GM18519 (cell line): ENCODE results near the gene GTF2I.
"Not testable (repeated sequence)": the region's sequence is repeated elsewhere in the genome, so short reads cannot be mapped to it uniquely, and the experiment has no call there.

Source experiments
- ATAC-seq: cut with Tn5 transposase; IDR thresholded peaks from one replicate; pipeline ENCODE4 v1.9.1; 2021; ENCODE audit warnings: mild to moderate bottlenecking, moderate library complexity; ENCODE audit not compliant: unreplicated experiment, low FRiP score

GTF2I gene

DNA sequence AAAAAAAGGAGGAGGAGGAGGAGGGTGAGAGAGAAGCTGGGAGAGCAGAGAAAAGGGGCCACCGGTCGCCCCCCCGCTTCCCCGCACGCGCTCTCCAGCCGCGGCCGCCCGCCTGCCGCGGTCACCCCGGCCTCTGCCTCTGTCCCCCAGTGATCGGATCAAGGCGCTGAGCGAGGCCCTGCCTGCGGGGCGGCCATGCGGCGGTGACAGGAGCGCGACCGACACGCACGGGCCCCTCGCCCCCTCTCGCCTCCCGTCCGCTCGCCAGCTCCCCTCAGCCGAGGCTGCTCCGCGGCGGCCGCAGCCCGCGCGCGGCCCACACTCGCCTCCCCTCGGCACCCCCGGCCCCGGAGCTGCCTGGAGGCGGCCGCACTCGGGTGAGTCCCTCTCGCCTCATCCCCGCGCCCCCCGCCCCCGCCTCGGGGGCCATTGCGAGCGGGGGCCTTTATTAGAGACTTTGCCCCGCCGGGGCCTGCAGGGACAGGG lies at the start of gene GTF2I:
Gene GTF2I, plus strand, starts transcription at position 27 of the 486 bp plus-strand sequence. CDS start 31,411 bp downstream, outside the sequence.
- peak; percentile 8 for ATAC-seq

DNA sequence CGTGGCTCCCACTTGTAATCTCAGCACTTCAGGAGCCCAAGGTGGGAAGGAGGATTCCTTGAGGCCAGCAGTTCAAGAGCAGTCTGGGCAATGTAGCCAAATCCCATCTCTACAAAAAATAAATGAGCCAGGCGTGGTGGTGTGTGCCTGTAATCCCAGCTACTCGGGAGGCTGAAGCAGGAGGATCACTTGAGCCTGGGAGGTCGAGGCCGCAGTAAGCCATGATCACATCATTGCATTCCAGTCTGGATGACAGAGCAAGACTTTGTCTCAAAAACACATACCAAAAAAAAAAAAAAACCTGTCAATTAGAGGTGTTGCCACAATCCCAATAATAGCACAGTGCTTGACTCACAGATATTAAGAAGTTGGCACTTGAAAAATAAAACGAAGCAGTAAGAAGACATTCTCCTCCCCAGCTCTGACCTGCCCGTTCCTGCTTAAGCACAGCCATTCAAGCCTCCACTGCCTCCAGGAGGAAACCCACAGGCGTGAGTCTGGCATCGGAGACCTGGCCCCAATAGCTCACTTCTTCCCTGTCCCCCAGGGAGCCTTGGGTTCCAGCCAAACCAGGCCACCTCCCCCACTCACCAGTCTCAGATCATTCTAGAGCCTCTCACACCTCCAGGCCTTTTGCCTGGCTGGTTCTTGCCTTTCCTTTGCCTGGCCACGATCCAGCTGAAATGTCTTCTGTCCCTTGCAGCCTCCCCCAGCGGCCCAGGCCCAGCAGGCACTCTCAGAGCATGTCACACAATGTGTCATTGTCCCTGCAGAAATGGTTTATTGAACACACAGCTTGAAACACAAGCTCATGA lies 45.3 kb upstream of the GTF2I start:
- no peak for ATAC-seq

GRCh38 chr7:74615933-74616780 lies 41.4 kb upstream of the GTF2I start:
- no peak for ATAC-seq

- no peak for ATAC-seq
These were observed 40.3 kb upstream of the GTF2I start for GRCh38 chr7:74617180-74617744.

DNA sequence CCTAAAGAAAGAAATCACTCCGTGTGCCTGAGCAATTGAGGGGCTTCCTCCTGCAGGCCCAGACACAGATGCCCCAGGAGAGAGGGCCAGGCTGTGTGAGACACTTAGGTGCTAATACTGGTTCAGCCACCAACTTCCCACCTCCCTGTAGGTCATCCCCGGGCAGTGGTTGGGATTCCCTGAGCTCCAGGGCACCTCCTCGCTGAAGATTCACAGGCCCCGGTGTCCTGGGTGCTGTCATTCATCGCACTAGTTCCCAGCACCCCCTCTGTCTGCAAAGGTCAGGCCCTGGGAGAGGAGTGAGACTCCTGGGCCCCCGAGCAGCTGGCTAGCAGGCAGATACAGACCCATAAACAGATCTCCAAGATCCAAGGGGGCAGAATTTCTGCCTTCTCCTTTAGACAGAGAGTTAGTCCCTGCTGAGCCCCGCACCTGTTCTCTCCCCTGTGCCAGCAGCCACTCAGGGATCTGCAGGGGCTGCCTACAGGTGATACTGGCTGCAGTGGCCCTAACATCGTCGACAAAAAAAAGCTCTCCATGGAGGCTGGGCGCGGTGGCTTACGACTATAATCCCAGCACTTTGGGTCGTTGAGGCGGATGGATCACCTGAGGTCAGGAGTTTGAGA lies 38.2 kb upstream of the GTF2I start:
- ATAC-seq: no peak

- ATAC-seq: no peak
These were observed 35.2 kb upstream of the GTF2I start for GRCh38 chr7:74622228-74622749.

GRCh38 chr7:74623135-74623534 lies 34.4 kb upstream of the GTF2I start:
- no peak for ATAC-seq

DNA sequence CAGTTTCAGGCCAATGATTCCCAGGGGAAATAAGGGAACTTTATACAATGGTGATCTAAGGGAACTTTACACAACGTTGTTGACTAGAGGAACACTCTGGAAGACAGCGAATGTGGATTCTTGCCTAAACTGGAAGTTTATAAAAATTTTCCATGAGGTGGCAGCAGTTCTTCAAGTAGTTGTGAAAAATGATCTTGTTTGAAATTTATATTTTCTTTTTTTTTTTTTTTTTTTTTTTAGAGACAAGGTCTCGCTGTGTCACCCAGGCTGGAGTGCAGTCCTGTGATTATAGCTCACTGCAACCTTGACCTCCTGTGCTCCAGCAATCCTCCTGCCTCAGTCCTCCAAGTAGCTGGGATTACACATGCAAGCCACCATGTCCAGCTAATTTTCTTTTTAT lies 32.1 kb upstream of the GTF2I start:
- no peak for ATAC-seq

DNA sequence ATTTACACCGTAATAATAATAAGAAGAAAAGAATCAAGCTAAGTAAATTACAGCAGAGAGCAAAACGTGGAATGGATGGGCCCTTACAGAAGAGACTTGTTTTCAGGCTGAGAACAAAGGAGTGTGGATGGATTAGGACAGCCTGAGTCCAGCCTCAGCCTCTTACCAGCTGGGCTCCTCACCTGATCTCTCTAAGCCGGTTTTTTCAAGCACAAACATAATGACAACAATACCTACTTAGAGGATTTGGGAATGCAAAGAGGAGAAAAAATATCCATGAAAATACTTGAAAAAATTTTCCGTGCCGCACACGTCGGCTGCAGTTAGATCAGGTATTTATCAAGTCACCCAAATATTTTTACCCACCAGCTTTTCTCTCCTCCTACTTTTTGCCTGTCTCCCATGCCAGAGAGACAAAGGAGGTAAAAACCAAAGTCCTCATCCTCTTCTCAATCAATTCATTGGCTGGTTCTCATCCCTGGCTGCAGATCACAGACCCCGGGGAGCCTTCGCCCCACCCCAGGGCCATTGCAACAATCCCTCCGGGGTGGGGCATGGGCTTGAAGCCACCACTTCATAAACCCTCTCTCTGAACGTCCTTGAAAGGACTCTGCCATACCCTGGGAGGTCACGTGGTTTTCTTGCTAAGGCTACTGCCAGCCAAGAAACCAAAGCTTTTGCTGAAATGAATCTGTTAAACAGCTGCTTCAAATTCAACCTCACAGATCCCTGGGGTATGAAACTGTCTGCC lies 29.7 kb upstream of the GTF2I start:
- ATAC-seq: no peak

- ATAC-seq: no peak
These were observed 25.0 kb upstream of the GTF2I start for GRCh38 chr7:74632505-74632904.

DNA sequence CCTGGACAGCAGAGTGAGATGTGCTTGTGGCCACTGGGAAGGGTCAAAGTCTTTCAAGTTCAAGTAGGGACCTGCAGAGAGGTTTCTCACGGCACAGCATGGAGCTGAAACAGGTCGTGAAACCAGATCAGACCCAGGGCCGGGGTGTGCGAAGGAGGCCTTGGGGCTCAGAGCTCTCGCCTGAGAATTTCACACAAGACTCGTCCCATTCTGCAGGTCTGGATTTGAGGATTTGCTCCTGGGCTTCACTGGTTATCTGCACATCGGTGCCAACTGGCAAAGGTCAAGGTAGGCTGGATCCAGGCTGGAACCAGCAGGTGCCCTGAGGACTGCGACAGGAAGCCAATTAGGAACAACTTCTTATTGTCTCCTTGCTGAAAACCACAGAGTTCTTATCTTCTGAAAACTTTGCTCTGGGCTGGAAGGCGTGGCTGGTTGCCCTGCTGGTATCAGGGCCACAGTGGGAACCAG lies 24.0 kb upstream of the GTF2I start:
- ATAC-seq: no peak

- ATAC-seq: no peak
These were observed 19.8 kb upstream of the GTF2I start for GRCh38 chr7:74637745-74638144.

GRCh38 chr7:74650055-74650454 lies 7.5 kb upstream of the GTF2I start:
- ATAC-seq: not testable (repeated sequence)

DNA sequence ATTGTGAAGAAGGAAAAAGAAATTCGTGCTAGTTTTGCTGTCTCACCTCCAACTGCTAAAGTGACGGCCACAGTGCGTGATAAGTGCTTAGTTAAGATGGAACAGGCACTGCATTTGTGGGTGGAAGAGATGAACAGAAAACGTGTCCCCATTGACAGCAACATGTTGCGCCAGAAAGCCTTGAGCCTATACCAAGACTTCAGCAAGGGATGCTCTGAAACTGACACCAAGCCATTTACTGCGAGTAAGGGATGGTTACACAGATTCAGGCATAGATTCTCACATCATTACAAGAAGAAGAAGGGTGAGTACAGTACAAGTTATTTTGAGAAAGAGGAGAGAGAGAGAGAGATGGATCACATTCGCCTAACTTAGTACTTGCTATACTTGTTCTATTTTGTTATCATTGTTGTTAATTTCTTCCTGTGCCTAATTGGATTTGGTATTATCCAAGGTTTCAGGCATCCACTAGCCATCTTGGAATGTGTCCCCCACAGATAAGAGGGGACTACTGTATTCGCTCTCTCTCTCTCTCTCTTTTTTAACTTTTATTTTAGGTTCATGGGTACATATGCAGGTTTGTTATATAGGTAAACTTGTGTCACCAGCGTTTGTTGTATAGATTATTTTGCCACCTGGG lies 6.9 kb upstream of the GTF2I start:
- ATAC-seq: not testable (repeated sequence)

- not testable (repeated sequence) for ATAC-seq
These were observed 6.4 kb upstream of the GTF2I start for GRCh38 chr7:74651133-74651504.

DNA sequence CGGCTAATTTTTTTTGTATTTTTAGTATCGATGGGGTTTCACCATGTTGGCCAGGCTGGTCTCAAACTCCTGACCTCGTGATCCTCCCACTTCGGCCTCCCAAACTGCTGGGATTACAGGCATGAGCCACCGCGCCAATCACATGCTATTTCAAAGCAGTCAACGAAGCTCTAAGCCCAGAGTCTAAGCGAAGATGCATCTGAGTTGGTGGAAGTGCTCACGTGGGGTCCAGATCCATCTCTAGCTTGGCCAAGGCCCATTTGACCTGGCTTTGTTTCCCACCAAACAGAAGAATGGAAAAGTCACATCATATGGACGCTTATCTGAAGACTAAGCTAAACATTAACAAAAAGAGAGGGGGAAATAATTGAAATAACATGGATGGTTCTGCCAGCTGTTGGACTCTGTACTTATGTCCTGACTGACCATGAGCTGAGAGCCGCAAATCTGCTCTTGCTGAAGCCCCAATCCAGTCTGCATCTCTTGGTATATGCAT lies 3.8 kb upstream of the GTF2I start:
- ATAC-seq: no peak

DNA sequence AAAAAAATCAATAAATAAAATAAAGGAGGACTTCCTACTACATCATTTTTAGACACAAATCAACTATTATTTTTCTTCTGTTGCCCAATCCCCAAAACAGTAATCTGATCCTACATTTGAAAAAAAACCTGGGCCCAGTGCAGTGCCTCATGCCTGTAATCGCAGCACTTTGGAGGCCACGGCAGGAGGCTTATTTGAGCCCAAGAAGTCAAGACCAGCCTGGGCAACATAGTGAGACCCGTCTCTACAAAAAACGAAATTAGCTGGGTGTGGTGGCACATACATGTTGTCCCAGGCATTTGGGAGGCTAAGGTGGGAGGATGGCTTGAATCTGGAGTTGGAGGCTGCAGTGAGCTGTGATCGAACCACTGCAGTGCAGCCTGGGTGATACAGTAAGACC lies 2.7 kb upstream of the GTF2I start:
- no peak for ATAC-seq

GRCh38 chr7:74655324-74655723 lies 2.2 kb upstream of the GTF2I start:
- ATAC-seq: no peak
